ENCODE results near the gene ARID1B.

GRCh38 chr6:157128235-157128775 is 351.1 kb downstream of the ARID1B start:
- no peak for TF ChIP-seq CTCF (conservative IDR thresholded peaks at IDR 0.05)
- TF ChIP-seq EZH2 (IDR thresholded peaks at IDR 0.05; ENCODE audit: low read depth): no peak

All from PC-9 (cell line).